Lower leg skin (tissue), 4 donors: ENCODE results near the gene MAP3K15. TPM values are rescaled to one million over a fixed set of nuclear protein-coding genes. Genes with fewer than 3 reads are reported as not detected.
A peak's percentile ranks its signal among the peaks of the same experiment; 100 is the strongest.

ENCODE experiments used
- DNase-seq, 2 donors: peaks; one replicate each; pipeline ENCODE4 v3.0.0-alpha.2; 2019; ENCODE audit warnings: low spot score in 2 of 2
- H3K4me3 ChIP-seq: fragments of 200-600 bp; sonication (generic); 2 replicates; pipeline ENCODE4 v1.5.1; 2017; ENCODE audit warnings: mild to moderate bottlenecking, low read depth; ENCODE audit not compliant: poor library complexity, severe bottlenecking
- POLR2A ChIP-seq, 2 donors: fragments of 450-650 bp; IDR thresholded peaks; one replicate each; pipeline ENCODE4 v1.6.1; 2016 to 2017; ENCODE audit warnings: antibody characterized with exemption in 2 of 2, mild to moderate bottlenecking in 1 of 2, moderate library complexity in 1 of 2
- WGBS, 2 donors: methylation state at CpG; one replicate each; pipeline ENCODE4 v1.1.5; 2018; 5-methylcytosine and 5-hydroxymethylcytosine counted together
- intact Hi-C: fragments of 100-400 bp; cut with DNase I; formaldehyde crosslinking; loops from one replicate; pipeline ENCODE4 v1.15.0; 2023; ENCODE audit warnings: low total_unique reads
- total RNA-seq, 4 donors: library from RNA; depleted of rRNA; stranded (reverse); fragments of >200 nt; gene quantifications; one replicate each; pipeline ENCODE4 v1.1.0, GENCODE V29; 2016
- TF ChIP-seq, protein P1 (sequence below), 3 donors: fragments of 450-650 bp; IDR thresholded peaks; one replicate each; pipeline ENCODE4 v1.5.1; 2016; ENCODE audit warnings: antibody characterized with exemption in 3 of 3, mild to moderate bottlenecking in 3 of 3, moderate library complexity in 2 of 3

The MAP3K15 gene
- total RNA-seq, 4 donors from 2014 or later = 0.11 to 0.15 TPM; not detected in 2

DNA sequence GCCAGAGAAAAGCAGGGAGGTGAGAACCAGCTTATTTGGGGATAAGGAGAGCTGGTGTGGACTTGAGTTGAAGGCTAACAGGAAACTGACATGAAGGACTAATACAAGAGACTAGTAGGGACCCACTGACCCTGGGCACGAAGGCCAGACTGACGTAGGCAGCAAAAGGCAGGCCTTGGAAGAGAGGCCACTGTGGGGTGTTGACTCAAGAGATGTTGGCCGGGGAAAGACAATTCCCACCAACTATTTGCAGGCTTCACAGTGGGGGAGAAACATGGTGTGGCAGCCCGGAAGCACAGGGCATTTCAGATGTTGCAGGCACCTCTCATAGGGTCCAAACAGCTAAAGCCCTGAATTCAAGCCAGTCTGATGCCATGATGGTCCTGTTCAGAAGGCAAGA lies 24.4 kb upstream of the MAP3K15 start:
- intact Hi-C loops = loop anchor here (10.0 kb wide), 1 partner anchor 345 kb away; the partner anchor contains the start of gene SH3KBP1
- no peak overlapping the region for H3K4me3 ChIP-seq
- WGBS, 2 donors = 82 to 87% methylated on average over 4 of the region's 4 CpGs
- TF ChIP-seq POLR2A (IDR thresholded peaks at IDR 0.05) = no peak
- TF ChIP-seq, protein P1, sequence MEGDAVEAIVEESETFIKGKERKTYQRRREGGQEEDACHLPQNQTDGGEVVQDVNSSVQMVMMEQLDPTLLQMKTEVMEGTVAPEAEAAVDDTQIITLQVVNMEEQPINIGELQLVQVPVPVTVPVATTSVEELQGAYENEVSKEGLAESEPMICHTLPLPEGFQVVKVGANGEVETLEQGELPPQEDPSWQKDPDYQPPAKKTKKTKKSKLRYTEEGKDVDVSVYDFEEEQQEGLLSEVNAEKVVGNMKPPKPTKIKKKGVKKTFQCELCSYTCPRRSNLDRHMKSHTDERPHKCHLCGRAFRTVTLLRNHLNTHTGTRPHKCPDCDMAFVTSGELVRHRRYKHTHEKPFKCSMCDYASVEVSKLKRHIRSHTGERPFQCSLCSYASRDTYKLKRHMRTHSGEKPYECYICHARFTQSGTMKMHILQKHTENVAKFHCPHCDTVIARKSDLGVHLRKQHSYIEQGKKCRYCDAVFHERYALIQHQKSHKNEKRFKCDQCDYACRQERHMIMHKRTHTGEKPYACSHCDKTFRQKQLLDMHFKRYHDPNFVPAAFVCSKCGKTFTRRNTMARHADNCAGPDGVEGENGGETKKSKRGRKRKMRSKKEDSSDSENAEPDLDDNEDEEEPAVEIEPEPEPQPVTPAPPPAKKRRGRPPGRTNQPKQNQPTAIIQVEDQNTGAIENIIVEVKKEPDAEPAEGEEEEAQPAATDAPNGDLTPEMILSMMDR (IDR thresholded peaks at IDR 0.05) = no peak
- peak in 1 of 2 donors; percentile 57 for DNase-seq

DNA sequence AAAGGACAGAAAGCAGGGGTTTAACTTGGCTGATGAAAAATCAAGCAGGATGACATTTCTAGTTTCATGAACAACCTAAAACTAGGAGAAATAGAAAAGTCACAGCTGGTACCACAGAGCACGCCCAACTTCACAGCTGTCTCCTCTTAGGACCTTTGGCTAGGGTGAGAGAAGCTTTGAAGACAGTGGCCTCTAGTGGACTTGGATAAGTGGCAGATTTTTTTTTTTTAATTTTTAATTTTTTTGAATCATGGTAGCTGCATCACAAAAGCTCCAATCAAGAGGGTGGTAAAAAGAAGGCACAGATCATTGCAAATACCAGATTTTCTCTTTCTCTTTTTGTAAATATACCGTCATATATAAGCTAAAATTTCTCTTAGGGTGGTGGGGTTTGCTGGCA lies 20.2 kb upstream of the MAP3K15 start:
- TF ChIP-seq, protein P1 (IDR thresholded peaks at IDR 0.05) = no peak
- no peak for TF ChIP-seq POLR2A (IDR thresholded peaks at IDR 0.05)
- WGBS, 2 donors = 44 to 84% methylated on average over 2 of the region's 2 CpGs
- no peak overlapping the region for H3K4me3 ChIP-seq
- no peak for DNase-seq
- intact Hi-C loops = no loop called here

DNA sequence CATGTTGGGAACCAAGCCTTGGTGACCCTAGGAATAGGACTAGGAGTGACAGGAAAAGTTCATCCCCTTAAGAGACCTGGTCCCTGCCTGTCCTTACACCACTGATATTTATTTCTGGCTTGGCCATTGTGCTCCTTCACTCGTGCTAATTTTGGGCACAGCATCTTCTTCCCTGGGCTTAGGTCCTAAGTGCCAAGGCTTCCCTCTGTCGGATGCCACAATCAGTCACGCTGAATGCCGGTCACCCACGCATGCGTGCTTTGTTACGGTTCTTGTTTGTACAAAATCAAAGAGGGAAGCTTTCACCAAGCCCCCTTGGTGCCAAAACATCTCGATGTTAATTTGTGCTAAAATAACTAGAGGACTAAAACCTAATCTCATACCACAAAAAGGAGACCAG lies 17.4 kb upstream of the MAP3K15 start:
- TF ChIP-seq, protein P1 (IDR thresholded peaks at IDR 0.05) = no peak
- TF ChIP-seq POLR2A (IDR thresholded peaks at IDR 0.05) = no peak
- DNase-seq = no peak
- intact Hi-C loops = no loop called here
- WGBS, 2 donors = 85 to 93% methylated on average over 8 of the region's 8 CpGs
- H3K4me3 ChIP-seq = no peak overlapping the region

DNA sequence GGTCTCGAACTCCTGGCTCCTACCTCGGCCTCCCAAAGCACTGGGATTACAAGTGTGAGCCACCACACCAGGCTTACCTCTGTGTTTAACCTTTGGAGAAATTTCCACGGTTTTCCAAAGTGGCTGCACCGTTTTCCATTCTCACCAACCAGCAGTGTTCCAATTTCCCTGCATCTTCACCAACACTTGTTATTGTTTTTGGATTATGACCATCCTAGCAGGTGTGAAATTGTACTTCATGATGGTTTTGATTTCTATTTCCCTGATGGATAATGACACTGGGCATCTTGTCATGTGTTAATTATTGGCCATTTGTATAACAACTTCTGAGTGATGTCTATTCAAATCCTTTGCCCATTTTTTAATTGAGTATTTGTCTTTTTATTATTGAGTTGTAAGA lies 2.7 kb upstream of the MAP3K15 start:
- 65 to 85% methylated on average over 4 of the region's 4 CpGs for WGBS, 2 donors
- peak in 1 of 2 donors; percentile 7 for DNase-seq
- intact Hi-C loops = no loop called here
- TF ChIP-seq, protein P1 (IDR thresholded peaks at IDR 0.05) = no peak
- no peak for TF ChIP-seq POLR2A (IDR thresholded peaks at IDR 0.05)
- no peak overlapping the region for H3K4me3 ChIP-seq

DNA sequence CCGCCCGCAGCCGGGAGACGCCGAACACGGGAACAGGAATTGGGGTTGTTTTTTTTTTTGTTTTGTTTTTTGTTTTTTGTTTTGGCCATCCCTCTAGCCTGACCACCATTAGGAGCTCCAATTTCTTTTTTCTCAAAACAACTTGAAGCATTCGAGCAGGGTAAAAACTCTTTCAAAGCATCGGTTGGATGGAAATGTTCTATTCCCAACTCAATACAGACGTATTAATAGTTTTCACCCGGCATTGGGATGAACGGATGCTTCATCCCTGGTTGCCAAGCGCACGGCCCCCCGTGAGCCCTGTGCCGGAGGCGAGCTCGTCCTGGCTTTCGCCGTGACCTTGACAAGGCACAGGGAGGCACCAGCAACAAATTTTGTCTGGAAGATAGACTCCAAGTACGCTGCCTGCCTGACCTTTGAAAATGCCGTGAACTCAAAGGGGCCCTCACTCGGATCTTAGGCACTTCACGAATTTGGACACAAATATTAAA lies 352 bp upstream of the MAP3K15 start:
- intact Hi-C loops = no loop called here
- TF ChIP-seq, protein P1 (IDR thresholded peaks at IDR 0.05) = no peak
- TF ChIP-seq POLR2A (IDR thresholded peaks at IDR 0.05) = no peak
- DNase-seq = peak in 1 of 2 donors; percentile 63
- WGBS, 2 donors = 4 to 36% methylated on average over 18 to 23 of the region's 23 CpGs
- no peak overlapping the region for H3K4me3 ChIP-seq

DNA sequence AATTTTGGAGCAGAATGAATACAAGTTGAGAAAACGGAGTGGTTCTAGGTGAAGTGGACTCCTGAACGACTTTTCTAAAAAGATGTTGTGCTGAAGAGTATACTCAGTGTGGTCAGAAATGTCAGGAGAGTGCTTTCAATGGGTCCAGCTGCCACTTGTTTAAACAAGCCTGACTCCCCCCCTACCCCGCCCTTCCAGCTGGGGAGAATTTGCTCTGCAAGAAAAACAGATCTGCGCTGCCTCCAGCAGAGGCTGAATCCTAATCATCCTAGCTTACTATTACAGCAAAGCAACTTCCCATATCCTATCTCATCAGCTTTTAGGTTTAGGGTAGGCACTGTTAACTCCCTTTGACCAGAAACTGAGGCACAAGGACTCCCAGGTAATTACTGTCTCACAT lies 1.9 kb downstream of the MAP3K15 start:
- intact Hi-C loops = no loop called here
- H3K4me3 ChIP-seq = no peak overlapping the region
- DNase-seq = peak in 1 of 2 donors; percentile 78
- TF ChIP-seq, protein P1 (IDR thresholded peaks at IDR 0.05) = no peak
- no peak for TF ChIP-seq POLR2A (IDR thresholded peaks at IDR 0.05)
- WGBS, 2 donors = 17 to 37% methylated on average over 4 of the region's 4 CpGs
